Transverse colon (tissue), 4 donors: ENCODE results near the gene RPE65.
"Not testable (repeated sequence)": the region's sequence is repeated elsewhere in the genome, so short reads cannot be mapped to it uniquely, and the experiment has no call there.

Experiments
- EP300 ChIP-seq: sonication (generic); formaldehyde crosslinking; IDR thresholded peaks from one replicate; pipeline ENCODE4 v1.6.1; 2017; ENCODE audit warnings: antibody characterized with exemption, low read depth
- POLR2A ChIP-seq: fragments of 450-650 bp; IDR thresholded peaks from one replicate; pipeline ENCODE4 v1.6.1; 2016; ENCODE audit warnings: antibody characterized with exemption, mild to moderate bottlenecking, moderate library complexity
- POLR2AphosphoS5 ChIP-seq, 3 donors: sonication (generic); formaldehyde crosslinking; IDR thresholded peaks; one replicate each; pipeline ENCODE4 v1.6.1; 2016; ENCODE audit warnings: antibody characterized with exemption in 3 of 3
- TF ChIP-seq, protein P1 (sequence below), 5 experiments: fragments of 200-600 bp in 3 of 5; fragments of 450-650 bp in 2 of 5; sonication (generic) in 3 of 5; IDR thresholded peaks; 1 replicate in 2 of 5; 2 replicates in 3 of 5; pipeline ENCODE4 v1.5.1; 2016 to 2017; ENCODE audit warnings: antibody characterized with exemption in 5 of 5, inconsistent platforms in 3 of 5, mild to moderate bottlenecking in 2 of 5, moderate library complexity in 1 of 5

GRCh38 chr1:68392474-68392873, 57.3 kb downstream of the RPE65 start:
- TF ChIP-seq, protein P1, sequence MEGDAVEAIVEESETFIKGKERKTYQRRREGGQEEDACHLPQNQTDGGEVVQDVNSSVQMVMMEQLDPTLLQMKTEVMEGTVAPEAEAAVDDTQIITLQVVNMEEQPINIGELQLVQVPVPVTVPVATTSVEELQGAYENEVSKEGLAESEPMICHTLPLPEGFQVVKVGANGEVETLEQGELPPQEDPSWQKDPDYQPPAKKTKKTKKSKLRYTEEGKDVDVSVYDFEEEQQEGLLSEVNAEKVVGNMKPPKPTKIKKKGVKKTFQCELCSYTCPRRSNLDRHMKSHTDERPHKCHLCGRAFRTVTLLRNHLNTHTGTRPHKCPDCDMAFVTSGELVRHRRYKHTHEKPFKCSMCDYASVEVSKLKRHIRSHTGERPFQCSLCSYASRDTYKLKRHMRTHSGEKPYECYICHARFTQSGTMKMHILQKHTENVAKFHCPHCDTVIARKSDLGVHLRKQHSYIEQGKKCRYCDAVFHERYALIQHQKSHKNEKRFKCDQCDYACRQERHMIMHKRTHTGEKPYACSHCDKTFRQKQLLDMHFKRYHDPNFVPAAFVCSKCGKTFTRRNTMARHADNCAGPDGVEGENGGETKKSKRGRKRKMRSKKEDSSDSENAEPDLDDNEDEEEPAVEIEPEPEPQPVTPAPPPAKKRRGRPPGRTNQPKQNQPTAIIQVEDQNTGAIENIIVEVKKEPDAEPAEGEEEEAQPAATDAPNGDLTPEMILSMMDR (IDR thresholded peaks at IDR 0.05) = not testable (repeated sequence)
- not testable (repeated sequence) for TF ChIP-seq EP300; POLR2A; POLR2AphosphoS5 (IDR thresholded peaks at IDR 0.05)
